Measurements from ENCODE around the gene CCDC107. TPM values are rescaled to one million over a fixed set of nuclear protein-coding genes. Genes with fewer than 3 reads are reported as not detected.

The CCDC107 gene
- total and polyA plus RNA-seq, 2 of the 13 experiments (the other 11 are each of a cell fraction or from before 2014, with no cell fraction given): 7.1 to 15.2 TPM

DNA sequence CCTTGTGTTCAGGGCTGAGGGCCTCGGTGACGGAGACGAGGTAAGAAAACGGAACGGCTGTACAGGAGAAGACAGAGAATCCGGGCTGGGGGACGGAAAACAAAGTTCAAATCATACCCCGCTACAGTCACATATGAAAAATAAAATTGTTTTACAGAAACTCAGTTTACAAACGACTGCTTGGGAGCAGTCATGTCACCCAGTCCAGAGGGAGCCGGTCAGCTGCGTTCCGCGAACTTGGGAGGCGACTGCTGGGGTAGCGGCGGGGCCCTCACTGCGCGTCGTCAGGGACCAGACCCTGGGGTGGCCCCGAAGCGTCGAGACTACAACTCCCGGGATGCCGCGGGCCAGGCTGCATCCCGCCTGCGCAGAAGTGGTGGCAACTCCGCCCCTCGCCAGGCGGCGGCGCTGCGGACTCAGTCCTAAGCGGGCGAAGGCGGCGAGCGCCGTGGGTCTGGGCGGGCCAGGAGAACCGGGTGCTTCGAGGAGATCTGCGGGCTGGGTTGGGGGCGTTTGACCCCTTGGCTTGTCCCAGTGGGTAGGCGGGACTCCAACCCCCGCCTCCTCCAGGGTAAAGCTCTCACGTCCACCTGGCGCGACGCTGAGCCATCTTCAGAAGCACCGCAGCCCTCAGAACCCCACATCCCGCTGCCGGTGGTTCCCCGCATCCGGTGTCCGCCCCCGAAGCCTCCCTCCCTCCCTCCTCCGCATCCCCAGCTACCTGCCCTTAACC is 11.4 kb upstream of the CCDC107 start (continued):
- TF ChIP-seq, protein P1, sequence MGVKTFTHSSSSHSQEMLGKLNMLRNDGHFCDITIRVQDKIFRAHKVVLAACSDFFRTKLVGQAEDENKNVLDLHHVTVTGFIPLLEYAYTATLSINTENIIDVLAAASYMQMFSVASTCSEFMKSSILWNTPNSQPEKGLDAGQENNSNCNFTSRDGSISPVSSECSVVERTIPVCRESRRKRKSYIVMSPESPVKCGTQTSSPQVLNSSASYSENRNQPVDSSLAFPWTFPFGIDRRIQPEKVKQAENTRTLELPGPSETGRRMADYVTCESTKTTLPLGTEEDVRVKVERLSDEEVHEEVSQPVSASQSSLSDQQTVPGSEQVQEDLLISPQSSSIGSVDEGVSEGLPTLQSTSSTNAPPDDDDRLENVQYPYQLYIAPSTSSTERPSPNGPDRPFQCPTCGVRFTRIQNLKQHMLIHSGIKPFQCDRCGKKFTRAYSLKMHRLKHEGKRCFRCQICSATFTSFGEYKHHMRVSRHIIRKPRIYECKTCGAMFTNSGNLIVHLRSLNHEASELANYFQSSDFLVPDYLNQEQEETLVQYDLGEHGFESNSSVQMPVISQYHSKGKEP (CRISPR knock-in tag; IDR thresholded peaks at IDR 0.05): no peak
- TF ChIP-seq ZNF510 (CRISPR knock-in tag; IDR thresholded peaks at IDR 0.05; ENCODE audit: low read depth): no peak
- TF ChIP-seq MYC (CRISPR knock-in tag; IDR thresholded peaks at IDR 0.05; ENCODE audit: borderline replicate concordance): no peak
- peak; percentile 18; the same call in 1 of the 2 replicates for TF ChIP-seq DMAP1 (CRISPR knock-in tag; IDR thresholded peaks at IDR 0.05)
- TF ChIP-seq HINFP (CRISPR knock-in tag; IDR thresholded peaks at IDR 0.05; ENCODE audit: low read depth): no peak
- TF ChIP-seq, protein P2, sequence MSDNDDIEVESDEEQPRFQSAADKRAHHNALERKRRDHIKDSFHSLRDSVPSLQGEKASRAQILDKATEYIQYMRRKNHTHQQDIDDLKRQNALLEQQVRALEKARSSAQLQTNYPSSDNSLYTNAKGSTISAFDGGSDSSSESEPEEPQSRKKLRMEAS (IDR thresholded peaks at IDR 0.05): peak; percentile 69; the same call in 1 of the 2 replicates
- TF ChIP-seq ZNF629 (CRISPR knock-in tag; conservative IDR thresholded peaks at IDR 0.05): no peak
- TF ChIP-seq ZNF710 (CRISPR knock-in tag; IDR thresholded peaks at IDR 0.05; ENCODE audit: borderline replicate concordance): 0 out of 2 replicates have a peak, but pooled peaks have one; percentile 20
- peak; percentile 56; the same call in 1 of the 2 replicates for TF ChIP-seq ZNF350 (CRISPR knock-in tag; IDR thresholded peaks at IDR 0.05; ENCODE audit: borderline replicate concordance, low read depth)
- peak; percentile 83; the same call in 1 of the 2 replicates for TF ChIP-seq SMAD1 (CRISPR knock-in tag; IDR thresholded peaks at IDR 0.05; ENCODE audit: borderline replicate concordance, low read depth)
- peak; percentile 90 for TF ChIP-seq ZFP90 (CRISPR knock-in tag; IDR thresholded peaks at IDR 0.05; ENCODE audit: borderline replicate concordance)
- peak; percentile 70 for TF ChIP-seq ZNF709 (CRISPR knock-in tag; IDR thresholded peaks at IDR 0.05)
- TF ChIP-seq HMG20A (CRISPR knock-in tag; IDR thresholded peaks at IDR 0.05; ENCODE audit: borderline replicate concordance): no peak
- TF ChIP-seq ZNF557 (CRISPR knock-in tag; IDR thresholded peaks at IDR 0.05): no peak
- TF ChIP-seq, protein P3, sequence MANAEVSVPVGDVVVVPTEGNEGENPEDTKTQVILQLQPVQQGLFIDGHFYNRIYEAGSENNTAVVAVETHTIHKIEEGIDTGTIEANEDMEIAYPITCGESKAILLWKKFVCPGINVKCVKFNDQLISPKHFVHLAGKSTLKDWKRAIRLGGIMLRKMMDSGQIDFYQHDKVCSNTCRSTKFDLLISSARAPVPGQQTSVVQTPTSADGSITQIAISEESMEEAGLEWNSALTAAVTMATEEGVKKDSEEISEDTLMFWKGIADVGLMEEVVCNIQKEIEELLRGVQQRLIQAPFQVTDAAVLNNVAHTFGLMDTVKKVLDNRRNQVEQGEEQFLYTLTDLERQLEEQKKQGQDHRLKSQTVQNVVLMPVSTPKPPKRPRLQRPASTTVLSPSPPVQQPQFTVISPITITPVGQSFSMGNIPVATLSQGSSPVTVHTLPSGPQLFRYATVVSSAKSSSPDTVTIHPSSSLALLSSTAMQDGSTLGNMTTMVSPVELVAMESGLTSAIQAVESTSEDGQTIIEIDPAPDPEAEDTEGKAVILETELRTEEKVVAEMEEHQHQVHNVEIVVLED (CRISPR knock-in tag; IDR thresholded peaks at IDR 0.05; ENCODE audit: borderline replicate concordance): peak; percentile 67; the same call in 1 of the 2 replicates
- 0 out of 2 replicates have a peak, but pooled peaks have one; percentile 41 for TF ChIP-seq ZFP41 (CRISPR knock-in tag; IDR thresholded peaks at IDR 0.05; ENCODE audit: borderline replicate concordance)
- no peak for TF ChIP-seq RCOR2 (CRISPR knock-in tag; IDR thresholded peaks at IDR 0.05)
- no peak for TF ChIP-seq LCORL (IDR thresholded peaks at IDR 0.05)
- peak; percentile 70 for TF ChIP-seq LCORL (CRISPR knock-in tag; IDR thresholded peaks at IDR 0.05)
- no peak for TF ChIP-seq MLLT10 (CRISPR knock-in tag; IDR thresholded peaks at IDR 0.05)
- TF ChIP-seq ZNF784 (CRISPR knock-in tag; IDR thresholded peaks at IDR 0.05; ENCODE audit: borderline replicate concordance): peak; percentile 37; the same call in 1 of the 2 replicates
